Ishikawa (cell line): Measurements from ENCODE around the gene MAPK8IP1.

Experiments used
- CEBPB ChIP-seq: IDR thresholded peaks from 2 replicates; pipeline ENCODE4 v1.6.1; 2012
- CREB1 ChIP-seq: IDR thresholded peaks from 2 replicates; pipeline ENCODE4 v1.6.1; 2012; ENCODE audit warnings: low read depth
- EGR1 ChIP-seq: IDR thresholded peaks from 2 replicates; pipeline ENCODE4 v1.6.1; 2012
- EP300 ChIP-seq: IDR thresholded peaks from 2 replicates; pipeline ENCODE4 v1.6.1; 2012; ENCODE audit warnings: borderline replicate concordance
- FOXM1 ChIP-seq: IDR thresholded peaks from 2 replicates; pipeline ENCODE4 v1.6.1; 2012; ENCODE audit warnings: low read depth, borderline replicate concordance
- NFIC ChIP-seq: IDR thresholded peaks from 2 replicates; pipeline ENCODE4 v1.6.1; 2012
- RAD21 ChIP-seq: IDR thresholded peaks from 2 replicates; pipeline ENCODE4 v1.6.1; 2012; ENCODE audit warnings: low read depth
- REST ChIP-seq: IDR thresholded peaks from 2 replicates; pipeline ENCODE4 v1.6.1; 2012; ENCODE audit warnings: low read depth, mild to moderate bottlenecking
- TAF1 ChIP-seq: IDR thresholded peaks from 2 replicates; pipeline ENCODE4 v1.6.1; 2012; ENCODE audit warnings: low read depth, mild to moderate bottlenecking
- TCF12 ChIP-seq: IDR thresholded peaks from 2 replicates; pipeline ENCODE4 v1.6.1; 2012; ENCODE audit warnings: low read depth
- TEAD4 ChIP-seq: IDR thresholded peaks from 2 replicates; pipeline ENCODE4 v1.6.1; 2012
- USF1 ChIP-seq: IDR thresholded peaks from 2 replicates; pipeline ENCODE4 v1.6.1; 2012
- YY1 ChIP-seq: IDR thresholded peaks from 2 replicates; pipeline ENCODE4 v1.6.1; 2012; ENCODE audit warnings: low read depth
- ZBTB7A ChIP-seq: IDR thresholded peaks from 2 replicates; pipeline ENCODE4 v1.6.1; 2012; ENCODE audit warnings: low read depth
- TF ChIP-seq, protein P1 (sequence below): IDR thresholded peaks from 2 replicates; pipeline ENCODE4 v1.6.1; 2012

MAPK8IP1 gene

GRCh38 chr11:45880772-45881570 is 4.5 kb upstream of the MAPK8IP1 start:
- TF ChIP-seq EP300 (no peak), CREB1 (no peak), NFIC (0 out of 2 replicates have a peak, but pooled peaks have one; percentile 21), TEAD4 (no peak)
- TF ChIP-seq, protein P1, sequence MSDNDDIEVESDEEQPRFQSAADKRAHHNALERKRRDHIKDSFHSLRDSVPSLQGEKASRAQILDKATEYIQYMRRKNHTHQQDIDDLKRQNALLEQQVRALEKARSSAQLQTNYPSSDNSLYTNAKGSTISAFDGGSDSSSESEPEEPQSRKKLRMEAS, result no peak

DNA sequence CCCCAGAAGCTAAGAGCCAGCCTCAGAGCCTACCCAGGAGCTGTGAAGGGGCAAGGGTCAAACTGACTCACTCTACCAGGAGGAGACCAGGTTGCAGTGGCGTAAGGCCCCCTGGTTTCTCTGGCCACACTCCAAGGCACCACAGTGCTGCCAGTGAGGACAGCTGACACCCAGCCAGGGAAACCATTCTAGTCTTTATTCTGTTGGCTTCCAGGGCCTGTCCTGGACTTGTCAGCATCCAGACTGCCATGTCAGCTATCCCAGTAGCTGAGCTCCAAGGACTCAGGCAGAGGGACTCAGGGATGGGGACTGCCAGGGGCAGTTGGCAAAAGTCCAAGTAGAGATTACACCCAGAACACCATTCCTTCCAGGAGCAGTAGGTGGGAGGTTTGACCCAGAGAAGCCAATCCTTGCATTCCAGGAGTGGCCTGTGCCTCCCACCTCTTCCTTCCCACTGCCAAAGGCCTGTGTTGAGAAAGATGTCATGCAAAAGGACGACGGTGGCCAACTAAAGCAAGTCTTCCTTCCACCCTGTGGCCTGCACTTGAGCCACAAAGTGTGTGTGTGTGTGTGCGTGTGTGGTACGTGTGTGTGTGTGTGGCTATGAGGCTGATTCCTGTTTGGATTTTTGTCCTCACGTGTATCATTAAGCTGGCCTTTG is 3.6 kb upstream of the MAPK8IP1 start:
- TF ChIP-seq EGR1, result no peak
- TF ChIP-seq FOXM1, result no peak
- no peak for TF ChIP-seq REST
- TF ChIP-seq TCF12, result no peak
- no peak for TF ChIP-seq YY1
- TF ChIP-seq NFIC, result no peak
- TF ChIP-seq RAD21, result no peak
- TF ChIP-seq TEAD4, result no peak
- TF ChIP-seq CREB1, result no peak
- TF ChIP-seq USF1, result no peak
- no peak for TF ChIP-seq ZBTB7A
- TF ChIP-seq, protein P1, result no peak
- no peak for TF ChIP-seq EP300
- TF ChIP-seq CEBPB, result no peak
- no peak for TF ChIP-seq TAF1

DNA sequence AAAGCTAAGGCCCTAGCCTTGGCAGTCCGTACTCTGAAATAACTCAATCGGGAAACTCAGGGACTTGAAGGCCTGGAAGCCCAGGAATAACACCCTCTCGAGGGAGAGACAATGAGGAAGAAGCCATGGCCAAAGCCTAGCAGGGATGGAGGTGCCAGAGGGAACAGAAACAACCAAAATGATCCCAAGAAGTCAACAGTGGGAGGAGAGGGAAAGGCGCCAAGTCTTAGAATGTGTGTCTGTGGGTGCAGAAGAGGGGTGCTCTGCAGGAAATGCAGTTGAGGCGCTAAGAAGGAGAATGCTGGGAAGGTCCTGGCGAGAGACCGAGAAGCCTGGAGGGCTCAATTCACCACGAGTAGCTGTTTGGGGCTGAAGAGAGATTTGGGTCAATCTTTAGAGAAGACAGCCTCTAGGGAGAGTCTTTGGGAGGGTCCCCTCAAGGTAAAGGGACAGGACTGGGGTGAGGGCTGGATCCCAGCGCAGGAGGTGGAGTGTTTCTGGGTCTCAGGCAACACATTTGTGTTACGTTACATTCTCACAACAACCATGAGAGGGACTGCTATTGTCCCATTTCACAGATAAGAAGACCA is 760 bp upstream of the MAPK8IP1 start:
- no peak for TF ChIP-seq TAF1
- TF ChIP-seq USF1, result no peak
- no peak for TF ChIP-seq REST
- TF ChIP-seq NFIC, result no peak
- TF ChIP-seq ZBTB7A, result no peak
- TF ChIP-seq CEBPB, result no peak

DNA sequence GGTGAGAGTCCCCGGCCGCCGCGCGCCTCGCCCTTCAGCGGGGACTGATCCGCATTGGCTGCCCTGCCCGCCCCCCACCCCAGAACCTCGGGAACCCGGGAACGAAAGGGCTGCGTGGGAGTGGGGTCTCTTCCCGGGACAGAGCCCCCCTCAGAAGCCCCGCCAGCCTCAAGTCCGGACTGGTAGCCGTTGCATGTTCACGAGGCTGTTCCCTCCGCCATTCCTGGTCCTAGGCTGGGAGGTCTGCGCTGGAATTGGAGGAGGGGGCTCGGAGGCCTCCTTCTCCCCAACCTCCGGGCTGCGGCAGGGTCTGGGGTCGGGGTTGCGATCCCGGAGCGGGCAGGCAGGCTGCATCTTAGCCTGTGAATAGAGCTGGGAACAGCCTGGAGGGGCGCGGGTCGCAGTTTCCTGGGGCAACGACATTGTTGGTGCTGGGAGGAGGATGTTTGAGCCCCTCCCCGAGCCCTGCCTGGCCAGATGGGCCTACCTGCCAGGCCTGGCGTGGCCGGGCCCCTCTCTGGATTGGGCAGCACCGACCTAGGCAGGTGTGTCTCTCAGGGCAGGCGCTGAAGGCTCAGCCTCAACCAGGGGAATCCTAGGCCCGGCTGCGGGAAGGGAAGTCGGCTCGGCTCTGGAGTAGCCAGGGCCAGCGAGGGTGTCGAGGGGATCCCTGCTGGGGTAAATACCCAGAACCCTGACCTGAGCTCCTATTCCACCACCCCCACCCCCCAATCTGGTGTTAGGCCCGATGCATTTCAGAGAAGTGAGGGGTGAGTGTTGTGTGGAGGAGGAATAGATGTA is 670 bp downstream of the MAPK8IP1 start:
- TF ChIP-seq EGR1 (no peak), ZBTB7A (peak; percentile 67; the same call in 1 of the 2 replicates), EP300 (no peak), TEAD4 (no peak)
- TF ChIP-seq, protein P1, result no peak

GRCh38 chr11:45886816-45887520 is 1.5 kb downstream of the MAPK8IP1 start:
- TF ChIP-seq TCF12 (no peak), EGR1 (no peak), CREB1 (no peak), RAD21 (no peak)
- TF ChIP-seq, protein P1, result no peak
